Activated CD8-positive, alpha-beta T cell treated with anti-CD3 and anti-CD28 coated beads for 36 hours (primary cell): ENCODE results near the gene KBTBD13. TPM values are rescaled to one million over a fixed set of nuclear protein-coding genes. Genes with fewer than 3 reads are reported as not detected.

Source experiments
- ATAC-seq: fragments of 200-7000 bp; cut with Tn5 transposase; one replicate; pipeline ENCODE4 v1.10.0; 2021; ENCODE audit warnings: mild to moderate bottlenecking, moderate library complexity
- CTCF ChIA-PET: fragments of 350-600 bp; sonication (Branson Sonifier 250); formaldehyde crosslinking; loops from one replicate; lab custom pipeline; 2021; ENCODE audit warnings: antibody characterized with exemption; lab: Charles Lee
- POLR2A ChIA-PET: fragments of 350-600 bp; sonication (Branson Sonifier 250); formaldehyde crosslinking; loops from one replicate; lab custom pipeline; 2021; ENCODE audit warnings: antibody characterized with exemption; lab: Charles Lee
- DNase-seq: peaks from one replicate; pipeline ENCODE4 v3.0.0-alpha.2; 2020
- H3K27ac Mint-ChIP-seq: one replicate; pipeline ENCODE4 v1.8.0; 2021; ENCODE audit warnings: mild to moderate bottlenecking, mixed read lengths
- H3K27me3 Mint-ChIP-seq: one replicate; pipeline ENCODE4 v1.8.0; 2021; ENCODE audit warnings: mixed read lengths
- H3K36me3 Mint-ChIP-seq: one replicate; pipeline ENCODE4 v1.8.0; 2021; ENCODE audit warnings: low read depth, mixed read lengths
- H3K4me1 Mint-ChIP-seq: one replicate; pipeline ENCODE4 v1.8.0; 2021; ENCODE audit warnings: low read depth, mixed read lengths
- H3K4me3 Mint-ChIP-seq: one replicate; pipeline ENCODE4 v1.8.0; 2021; ENCODE audit warnings: mild to moderate bottlenecking, moderate library complexity, mixed read lengths
- H3K9me3 Mint-ChIP-seq: one replicate; pipeline ENCODE4 v1.8.0; 2021; ENCODE audit warnings: mixed read lengths
- intact Hi-C: fragments of 100-400 bp; cut with micrococcal nuclease; formaldehyde crosslinking; loops from one replicate; pipeline ENCODE4 v1.10.0; 2022
- total RNA-seq, 2 experiments: library from RNA; stranded (reverse); gene quantifications; one replicate each; pipeline ENCODE4 v1.2.3, GENCODE V29; 2021
- TF ChIP-seq, protein P1 (sequence below): fragments of 200-600 bp; IDR thresholded peaks from one replicate; pipeline ENCODE4 v1.8.0; 2022; ENCODE audit warnings: antibody characterized with exemption, mild to moderate bottlenecking

KBTBD13 gene
- total RNA-seq, 2 experiments from 2014 or later, result not detected

DNA sequence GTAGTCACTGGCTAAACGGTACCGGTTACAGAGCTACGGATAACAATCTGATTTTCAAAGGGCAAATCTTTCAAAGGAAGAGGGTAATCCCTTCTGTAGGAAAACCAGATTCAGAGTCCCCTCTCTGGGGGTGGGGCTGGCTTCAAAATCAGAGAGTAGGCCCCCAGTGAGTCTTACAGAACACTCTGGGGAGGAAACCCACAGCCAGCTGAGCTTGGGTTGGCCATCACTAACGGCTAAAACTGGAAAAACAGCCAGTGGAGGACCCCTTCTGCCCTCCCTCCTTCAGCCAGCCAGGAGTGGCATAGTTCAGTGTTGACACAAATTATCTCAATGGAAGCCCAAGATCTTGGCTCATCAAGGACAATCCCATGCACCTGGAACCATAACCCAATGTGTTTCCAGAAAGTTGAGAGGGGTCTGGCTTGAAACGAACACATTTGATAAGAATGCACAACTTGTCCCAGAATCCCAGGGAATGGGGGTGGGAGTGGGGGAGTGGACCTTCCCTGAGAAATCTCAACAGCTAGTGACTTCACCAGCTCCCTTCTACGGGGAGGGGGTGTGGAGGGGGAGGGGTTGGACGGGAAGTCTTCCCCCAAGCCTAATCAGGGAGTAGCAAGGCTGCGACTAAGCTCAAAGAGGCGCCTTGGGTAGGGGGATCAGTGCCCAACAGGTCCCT lies 9.8 kb upstream of the KBTBD13 start:
- ATAC-seq, result no peak
- intact Hi-C loops, result no loop called here
- peaks cover 6% of the 10 kb centered on the region for H3K4me1 Mint-ChIP-seq
- POLR2A ChIA-PET, result no interaction called here
- H3K27me3 Mint-ChIP-seq, result peaks cover 26% of the 10 kb centered on the region
- H3K27ac Mint-ChIP-seq, result no peak overlapping the region
- CTCF ChIA-PET, result interaction anchor here (0.9 to 2.5 kb wide), 5 partner anchors 11 to 256 kb away, joined by 3 to 10 read pairs (median 4); no protein-coding TSS in a partner anchor
- H3K9me3 Mint-ChIP-seq, result no peaks in the 10 kb centered on the region
- no peak for DNase-seq
- TF ChIP-seq, protein P1, sequence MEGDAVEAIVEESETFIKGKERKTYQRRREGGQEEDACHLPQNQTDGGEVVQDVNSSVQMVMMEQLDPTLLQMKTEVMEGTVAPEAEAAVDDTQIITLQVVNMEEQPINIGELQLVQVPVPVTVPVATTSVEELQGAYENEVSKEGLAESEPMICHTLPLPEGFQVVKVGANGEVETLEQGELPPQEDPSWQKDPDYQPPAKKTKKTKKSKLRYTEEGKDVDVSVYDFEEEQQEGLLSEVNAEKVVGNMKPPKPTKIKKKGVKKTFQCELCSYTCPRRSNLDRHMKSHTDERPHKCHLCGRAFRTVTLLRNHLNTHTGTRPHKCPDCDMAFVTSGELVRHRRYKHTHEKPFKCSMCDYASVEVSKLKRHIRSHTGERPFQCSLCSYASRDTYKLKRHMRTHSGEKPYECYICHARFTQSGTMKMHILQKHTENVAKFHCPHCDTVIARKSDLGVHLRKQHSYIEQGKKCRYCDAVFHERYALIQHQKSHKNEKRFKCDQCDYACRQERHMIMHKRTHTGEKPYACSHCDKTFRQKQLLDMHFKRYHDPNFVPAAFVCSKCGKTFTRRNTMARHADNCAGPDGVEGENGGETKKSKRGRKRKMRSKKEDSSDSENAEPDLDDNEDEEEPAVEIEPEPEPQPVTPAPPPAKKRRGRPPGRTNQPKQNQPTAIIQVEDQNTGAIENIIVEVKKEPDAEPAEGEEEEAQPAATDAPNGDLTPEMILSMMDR, result no peak
- no peak overlapping the region for H3K4me3 Mint-ChIP-seq
- no peaks in the 10 kb centered on the region for H3K36me3 Mint-ChIP-seq

DNA sequence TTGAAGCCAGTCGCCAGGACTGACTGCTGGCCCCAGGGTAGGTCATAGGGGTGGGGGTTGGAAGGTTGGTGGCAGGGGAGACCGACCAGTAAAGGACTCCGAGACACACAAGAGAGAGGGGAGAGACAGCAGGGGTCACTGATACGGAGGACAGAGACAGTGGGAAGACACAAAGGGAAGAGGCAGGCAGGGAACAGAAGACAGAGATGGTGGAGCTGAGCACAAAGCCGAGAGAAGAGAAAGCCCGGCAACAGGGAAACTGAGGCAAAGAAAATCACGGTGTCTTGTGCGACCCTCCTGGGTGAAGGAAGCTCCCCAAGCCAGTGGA lies 9.3 kb upstream of the KBTBD13 start:
- TF ChIP-seq, protein P1, result no peak
- H3K4me3 Mint-ChIP-seq, result no peak overlapping the region
- ATAC-seq (no peak), DNase-seq (no peak)
- no peaks in the 10 kb centered on the region for H3K36me3 Mint-ChIP-seq
- peaks cover 26% of the 10 kb centered on the region for H3K27me3 Mint-ChIP-seq
- H3K4me1 Mint-ChIP-seq, result peaks cover 6% of the 10 kb centered on the region
- CTCF ChIA-PET, result interaction anchor here (0.8 to 2.5 kb wide), 6 partner anchors 10 to 257 kb away, joined by 3 to 10 read pairs (median 4); no protein-coding TSS in a partner anchor
- H3K9me3 Mint-ChIP-seq, result no peaks in the 10 kb centered on the region
- POLR2A ChIA-PET, result no interaction called here
- no peak overlapping the region for H3K27ac Mint-ChIP-seq
- intact Hi-C loops, result no loop called here

DNA sequence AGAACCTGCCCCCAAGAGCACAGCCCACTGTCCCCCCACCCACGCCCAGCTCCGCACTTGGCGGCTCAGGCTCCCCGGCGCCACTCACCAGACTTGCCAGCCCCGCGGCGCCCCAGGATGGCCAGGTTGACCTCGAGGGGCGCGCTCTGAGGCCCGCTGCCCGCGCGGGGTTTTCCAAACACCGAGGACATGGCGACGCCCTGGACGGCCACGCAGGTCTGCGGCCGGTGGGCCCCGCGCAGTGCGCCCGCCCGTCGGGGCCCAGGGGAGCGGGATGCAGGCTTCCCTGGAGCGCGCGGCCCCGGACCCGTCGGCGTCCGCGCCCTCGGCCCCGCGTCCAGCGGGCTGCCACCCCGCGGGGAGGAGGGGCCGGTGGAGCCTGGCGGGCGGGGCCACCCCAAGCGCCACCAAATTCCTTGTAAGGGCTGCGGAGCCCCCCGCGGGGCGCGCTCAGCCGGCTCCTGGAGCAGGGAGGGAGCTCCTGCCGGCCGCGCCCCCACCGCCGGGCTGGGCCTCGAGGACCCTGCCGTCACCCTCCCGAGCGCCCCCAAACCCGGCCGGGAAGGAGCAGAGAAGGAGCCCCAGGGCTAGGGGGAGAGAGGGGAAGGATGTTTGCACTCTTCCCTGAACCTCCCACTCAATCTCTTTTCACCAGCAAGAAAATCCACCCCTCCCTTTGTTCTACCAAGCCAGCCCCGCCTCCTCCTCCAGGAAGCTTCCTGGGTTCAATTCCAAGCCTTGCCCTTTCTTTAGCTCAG lies 8.7 kb upstream of the KBTBD13 start, which contains the start of gene RASL12:
Gene RASL12 (minus strand): TSS at position 347 of the 758 bp plus-strand sequence. CDS start 156 bp downstream, at position 191.
- Mint-ChIP-seq H3K27ac (no peak within 1 kb of the TSS), H3K4me3 (no peak within 1 kb of the TSS), H3K27me3 (peaks cover 26% of the 10 kb centered on the region), H3K9me3 (no peaks in the 10 kb centered on the region), H3K36me3 (no peaks in the 10 kb centered on the region), H3K4me1 (peaks cover 6% of the 10 kb centered on the region)
- TF ChIP-seq, protein P1, result no peak
- ChIA-PET CTCF (interaction anchor here (0.7 to 2.7 kb wide), 7 partner anchors 10 to 86 kb away, joined by 3 to 10 read pairs (median 3); no protein-coding TSS in a partner anchor), POLR2A (interaction anchor here (1.2 kb wide), 1 partner anchor 11 kb away, joined by 3 read pairs; no protein-coding TSS in a partner anchor)
- DNase-seq (no peak), ATAC-seq (no peak)
- intact Hi-C loops, result no loop called here

DNA sequence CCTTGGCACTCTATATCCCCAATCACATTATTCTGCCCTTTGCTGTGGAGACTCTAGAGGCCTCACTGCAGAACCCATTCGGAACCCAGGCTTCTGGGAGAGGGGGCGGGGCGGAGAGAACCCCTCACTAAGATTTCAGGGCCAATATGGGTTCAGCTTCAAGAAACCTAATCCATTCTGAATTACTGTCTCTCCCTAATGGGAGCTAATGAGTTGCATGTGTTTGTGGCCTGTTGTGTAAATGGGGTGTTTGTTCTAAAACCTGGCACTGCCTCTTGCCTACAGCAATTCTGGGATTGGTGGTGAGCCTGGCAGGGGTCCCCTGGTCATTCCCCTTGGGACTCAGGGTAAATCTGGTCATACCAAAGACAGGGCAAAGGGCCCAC lies 8.2 kb upstream of the KBTBD13 start:
- CTCF ChIA-PET, result interaction anchor here (0.7 to 2.7 kb wide), 7 partner anchors 9 to 85 kb away, joined by 3 to 10 read pairs (median 3); no protein-coding TSS in a partner anchor
- Mint-ChIP-seq H3K4me3 (no peak overlapping the region), H3K4me1 (peaks cover 6% of the 10 kb centered on the region), H3K27me3 (peaks cover 26% of the 10 kb centered on the region), H3K9me3 (no peaks in the 10 kb centered on the region), H3K36me3 (no peaks in the 10 kb centered on the region), H3K27ac (no peak overlapping the region)
- POLR2A ChIA-PET, result interaction anchor here (1.2 kb wide), 1 partner anchor 10 kb away, joined by 3 read pairs; no protein-coding TSS in a partner anchor
- DNase-seq (no peak), ATAC-seq (no peak)
- intact Hi-C loops, result no loop called here
- TF ChIP-seq, protein P1, result no peak
